Transverse colon (tissue), 4 donors: ENCODE results near the gene GLB1L2. TPM values are rescaled to one million over a fixed set of nuclear protein-coding genes. Genes with fewer than 3 reads are reported as not detected.

ENCODE experiments used
- DNase-seq: peaks from one replicate; pipeline ENCODE4 v3.0.0-alpha.2; 2019
- H3K27ac ChIP-seq, 4 donors: fragments of 200-600 bp; sonication (generic); 2 replicates each; pipeline ENCODE4 v1.5.1; 2016 to 2018; ENCODE audit warnings: inconsistent platforms in 4 of 4
- H3K27me3 ChIP-seq: fragments of 200-600 bp; sonication (generic); 2 replicates; pipeline ENCODE4 v1.5.1; 2017; ENCODE audit warnings: inconsistent platforms
- H3K36me3 ChIP-seq, 4 donors: fragments of 200-600 bp; sonication (generic); 2 replicates each; pipeline ENCODE4 v1.5.1; 2017 to 2019; ENCODE audit warnings: inconsistent platforms in 4 of 4
- H3K4me1 ChIP-seq, 4 donors: fragments of 200-600 bp; sonication (generic); 2 replicates each; pipeline ENCODE4 v1.5.1; 2017 to 2020; ENCODE audit warnings: inconsistent platforms in 4 of 4
- H3K4me3 ChIP-seq, 4 donors: fragments of 200-600 bp; sonication (generic); 1 replicate in 1 of 4; 2 replicates in 3 of 4; pipeline versions ENCODE4 v1.5.1 to v1.6.1; 2017 to 2019; ENCODE audit warnings: inconsistent platforms in 4 of 4
- H3K9me3 ChIP-seq, 2 donors: fragments of 200-600 bp; sonication (generic); 2 replicates each; pipeline ENCODE4 v1.5.1; 2017 to 2019; ENCODE audit warnings: inconsistent platforms in 2 of 2
- CTCF ChIP-seq, 5 experiments: fragments of 200-600 bp in 3 of 5; fragments of 450-650 bp in 2 of 5; sonication (generic) in 3 of 5; IDR thresholded peaks; 1 replicate in 2 of 5; 2 replicates in 3 of 5; pipeline ENCODE4 v1.5.1; 2016 to 2017; ENCODE audit warnings: antibody characterized with exemption in 5 of 5, inconsistent platforms in 3 of 5, mild to moderate bottlenecking in 2 of 5, moderate library complexity in 1 of 5
- EP300 ChIP-seq: sonication (generic); formaldehyde crosslinking; IDR thresholded peaks from one replicate; pipeline ENCODE4 v1.6.1; 2017; ENCODE audit warnings: antibody characterized with exemption, low read depth
- POLR2A ChIP-seq: fragments of 450-650 bp; IDR thresholded peaks from one replicate; pipeline ENCODE4 v1.6.1; 2016; ENCODE audit warnings: antibody characterized with exemption, mild to moderate bottlenecking, moderate library complexity
- POLR2AphosphoS5 ChIP-seq, 3 donors: sonication (generic); formaldehyde crosslinking; IDR thresholded peaks; one replicate each; pipeline ENCODE4 v1.6.1; 2016; ENCODE audit warnings: antibody characterized with exemption in 3 of 3
- WGBS, 2 donors: methylation state at CpG; one replicate each; pipeline ENCODE4 v1.1.5; 2018; ENCODE audit warnings: low coverage in 1 of 2; 5-methylcytosine and 5-hydroxymethylcytosine counted together
- in situ Hi-C, 4 donors: fragments of 200-750 bp; cut with MboI; loops; one replicate each; pipeline versions ENCODE4 v1.15.0 to v1.15.1; 2017; ENCODE audit warnings: low sequenced_read_pairs in 3 of 4, low pct_ligation_motif_present in 1 of 4, low pct_unique_long_range_greater_than_20kb in 1 of 4
- intact Hi-C: fragments of 100-400 bp; cut with DNase I; formaldehyde crosslinking; loops from one replicate; pipeline ENCODE4 v1.15.1; 2023; ENCODE audit warnings: low total_unique reads
- total RNA-seq, 4 donors: library from RNA; depleted of rRNA; stranded (reverse); fragments of >200 nt; gene quantifications; one replicate each; pipeline ENCODE4 v1.1.0, GENCODE V29; 2016

The GLB1L2 gene
- total RNA-seq, 4 donors from 2014 or later: 26.2 to 39.5 (median 35.3) TPM

- Histone ChIP-seq H3K9me3 (no peaks in the 10 kb centered on the region), H3K27ac (no peak overlapping the region), H3K4me3 (no peak overlapping the region), H3K27me3 (no peaks in the 10 kb centered on the region), H3K4me1 (no peaks in the 10 kb centered on the region), H3K36me3 (no peaks in the 10 kb centered on the region)
- in situ Hi-C loops: no loop called here
- intact Hi-C loops: no loop called here
- 92% methylated on average over 24 of the region's 24 CpGs; no CpG with 5 or more reads in 1 of the 2 donors for WGBS, 2 donors
- DNase-seq: no peak
- TF ChIP-seq POLR2AphosphoS5 (IDR thresholded peaks at IDR 0.05) (no peak), CTCF (IDR thresholded peaks at IDR 0.05) (no peak), EP300 (no peak), POLR2A (no peak)
These were observed 51.0 kb downstream of the GLB1L2 start for GRCh38 chr11:134382830-134383229.

- no peak overlapping the region for H3K4me3 ChIP-seq
- intact Hi-C loops (no loop called here), in situ Hi-C loops (no loop called here)
These were observed 51.9 kb downstream of the GLB1L2 start for GRCh38 chr11:134383576-134384221.

GRCh38 chr11:134384406-134384805 lies 52.6 kb downstream of the GLB1L2 start:
- no peak overlapping the region for H3K4me3 ChIP-seq
- WGBS, 2 donors: 86 to 91% methylated on average over 6 to 14 of the region's 14 CpGs
- no peak for DNase-seq
- no peak for TF ChIP-seq EP300
- no peak for TF ChIP-seq POLR2AphosphoS5 (IDR thresholded peaks at IDR 0.05)
- no peak for TF ChIP-seq POLR2A
- no peak for TF ChIP-seq CTCF (IDR thresholded peaks at IDR 0.05)
- intact Hi-C loops (no loop called here), in situ Hi-C loops (no loop called here)
- no peaks in the 10 kb centered on the region for H3K4me1 ChIP-seq
- H3K27ac ChIP-seq: no peak overlapping the region
- H3K36me3 ChIP-seq: no peaks in the 10 kb centered on the region
- no peaks in the 10 kb centered on the region for H3K27me3 ChIP-seq
- no peaks in the 10 kb centered on the region for H3K9me3 ChIP-seq

More at GRCh38 chr11:134383576-134384221, 51.9 kb downstream of the GLB1L2 start:
- H3K36me3 ChIP-seq: no peaks in the 10 kb centered on the region
- TF ChIP-seq POLR2AphosphoS5 (IDR thresholded peaks at IDR 0.05) (no peak), EP300 (no peak), CTCF (IDR thresholded peaks at IDR 0.05) (no peak), POLR2A (no peak)
- 90 to 95% methylated on average over 8 to 76 of the region's 78 CpGs for WGBS, 2 donors
- H3K27ac ChIP-seq: no peak overlapping the region
- DNase-seq: no peak
- no peaks in the 10 kb centered on the region for H3K4me1 ChIP-seq
- H3K9me3 ChIP-seq: no peaks in the 10 kb centered on the region
- H3K27me3 ChIP-seq: no peaks in the 10 kb centered on the region

GRCh38 chr11:134385171-134385570 lies 53.4 kb downstream of the GLB1L2 start:
- TF ChIP-seq POLR2A (no peak), CTCF (IDR thresholded peaks at IDR 0.05) (no peak), POLR2AphosphoS5 (IDR thresholded peaks at IDR 0.05) (no peak)
- H3K27me3 ChIP-seq: no peaks in the 10 kb centered on the region
- H3K27ac ChIP-seq: no peak overlapping the region
- H3K36me3 ChIP-seq: no peaks in the 10 kb centered on the region
- in situ Hi-C loops (no loop called here), intact Hi-C loops (no loop called here)
- 84 to 88% methylated on average over 4 to 11 of the region's 15 CpGs for WGBS, 2 donors
- H3K9me3 ChIP-seq: no peaks in the 10 kb centered on the region
- no peaks in the 10 kb centered on the region for H3K4me1 ChIP-seq
- no peak overlapping the region for H3K4me3 ChIP-seq
- no peak for DNase-seq
